H1 (cell line): ENCODE measurements around the gene UNC5B. TPM values are rescaled to one million over a fixed set of nuclear protein-coding genes. Genes with fewer than 3 reads are reported as not detected.

ENCODE experiments used
- CTCF ChIA-PET: fragments of 300-600 bp; sonication (Branson Sonifier 250); formaldehyde crosslinking; loops from one replicate; lab custom pipeline; 2021; ENCODE audit not compliant: partially characterized antibody; lab: Charles Lee
- POLR2A ChIA-PET: fragments of 300-600 bp; sonication (Branson Sonifier 250); formaldehyde crosslinking; loops from one replicate; lab custom pipeline; 2021; ENCODE audit warnings: inconsistent platforms; ENCODE audit not compliant: partially characterized antibody; lab: Charles Lee
- DNase-seq, 2 experiments: peaks; one replicate each; pipeline versions ENCODE4 v3.0.0 to v3.0.0-alpha.2; 2010 to 2022; ENCODE audit warnings: low spot score in 2 of 2, low read depth in 1 of 2, mixed read lengths in 1 of 2
- FAIRE-seq: peaks from 2 replicates; lab custom pipeline; 2011; peaks lifted over from hg19 to GRCh38; lab: Jason Lieb, UNC
- H2AFZ ChIP-seq: 2 replicates; pipeline ENCODE4 v1.8.1; 2012; ENCODE audit warnings: low read length, inconsistent platforms
- H2AK5ac ChIP-seq: 2 replicates; pipeline ENCODE4 v1.6.1; 2013; ENCODE audit warnings: low read depth, low read length
- H2BK120ac ChIP-seq: replicated peaks from 2 replicates; pipeline ENCODE3; 2013; ENCODE audit warnings: low read depth, low read length, inconsistent platforms
- H2BK12ac ChIP-seq: 2 replicates; pipeline ENCODE4 v1.6.1; 2013; ENCODE audit warnings: low read depth, low read length
- H2BK15ac ChIP-seq: 2 replicates; pipeline ENCODE4 v1.6.1; 2013; ENCODE audit warnings: low read length
- H2BK20ac ChIP-seq: 2 replicates; pipeline ENCODE4 v1.6.1; 2013; ENCODE audit warnings: low read length
- H2BK5ac ChIP-seq: 2 replicates; pipeline ENCODE4 v1.6.1; 2013; ENCODE audit warnings: low read depth, low read length
- H3K14ac ChIP-seq: 2 replicates; pipeline ENCODE4 v1.6.1; 2013; ENCODE audit warnings: inconsistent platforms; ENCODE audit not compliant: insufficient read length
- H3K18ac ChIP-seq: 2 replicates; pipeline ENCODE4 v1.6.1; 2013; ENCODE audit warnings: low read length; ENCODE audit errors: extremely low read depth
- H3K23ac ChIP-seq: 2 replicates; pipeline ENCODE4 v1.6.1; 2013; ENCODE audit warnings: inconsistent platforms; ENCODE audit not compliant: insufficient read length
- H3K23me2 ChIP-seq: 2 replicates; pipeline ENCODE4 v1.6.1; 2013; ENCODE audit warnings: low read depth, low read length
- H3K27ac ChIP-seq: 2 replicates; pipeline ENCODE4 v1.6.1; 2011; ENCODE audit warnings: low read depth, low read length, inconsistent platforms
- H3K27me3 ChIP-seq, 4 experiments: replicated peaks in 1 of 4; 1 replicate in 1 of 4; 2 replicates in 3 of 4; pipeline versions ENCODE4 v1.6.1 to v1.8.1; 2011 to 2013; ENCODE audit warnings: low read length in 3 of 4, mild to moderate bottlenecking in 3 of 4, inconsistent platforms in 2 of 4, mixed read lengths in 2 of 4, moderate library complexity in 1 of 4; ENCODE audit not compliant: control insufficient read depth in 3 of 4, insufficient read depth in 3 of 4; ENCODE audit errors: extremely low read depth in 1 of 4
- H3K36me3 ChIP-seq, 4 experiments: 2 replicates each; pipeline versions ENCODE4 v1.6.1 to v1.8.1; 2011 to 2013; ENCODE audit warnings: mild to moderate bottlenecking in 4 of 4, low read length in 3 of 4, moderate library complexity in 2 of 4, control low read depth in 1 of 4, inconsistent platforms in 1 of 4; ENCODE audit not compliant: insufficient read depth in 4 of 4, control insufficient read depth in 2 of 4
- H3K4ac ChIP-seq: replicated peaks from 2 replicates; pipeline ENCODE3; 2013; ENCODE audit warnings: low read length, low read depth, mixed read lengths, inconsistent platforms; ENCODE audit not compliant: insufficient read length
- H3K4me1 ChIP-seq, 4 experiments: replicated peaks in 1 of 4; 1 replicate in 1 of 4; 2 replicates in 3 of 4; pipeline versions ENCODE4 v1.6.1 to v1.8.1; 2011 to 2013; ENCODE audit warnings: low read length in 3 of 4, inconsistent platforms in 2 of 4, mixed read lengths in 1 of 4; ENCODE audit not compliant: insufficient read depth in 4 of 4, control insufficient read depth in 3 of 4
- H3K4me2 ChIP-seq, 2 experiments: 2 replicates each; pipeline versions ENCODE4 v1.6.1 to v1.8.1; 2011 to 2013; ENCODE audit warnings: low read depth in 2 of 2, low read length in 2 of 2, control low read depth in 1 of 2, inconsistent platforms in 1 of 2, mild to moderate bottlenecking in 1 of 2; ENCODE audit not compliant: insufficient read depth in 1 of 2
- H3K4me3 ChIP-seq, 4 experiments: fragments of 200-600, 300-600 bp in 1 of 4; sonication (generic), shearing (Covaris generic), sonication (Bioruptor Twin) in 1 of 4; 2 replicates each; pipeline versions ENCODE4 v1.5.1 to v1.8.1; 2011 to 2016; ENCODE audit warnings: low read length in 4 of 4, low read depth in 3 of 4, control low read depth in 2 of 4, inconsistent platforms in 2 of 4, mild to moderate bottlenecking in 2 of 4, mixed read lengths in 1 of 4, moderate library complexity in 1 of 4; ENCODE audit not compliant: insufficient read depth in 2 of 4; ENCODE audit errors: extremely low read depth in 1 of 4
- H3K56ac ChIP-seq: replicated peaks from 2 replicates; pipeline ENCODE3; 2013; ENCODE audit warnings: low read depth, mild to moderate bottlenecking, mixed read lengths, low read length, inconsistent platforms; ENCODE audit not compliant: insufficient read length
- H3K79me1 ChIP-seq: 2 replicates; pipeline ENCODE4 v1.6.1; 2013; ENCODE audit warnings: low read depth, low read length, control low read depth
- H3K79me2 ChIP-seq, 2 experiments: 2 replicates each; pipeline versions ENCODE4 v1.6.1 to v1.8.1; 2012 to 2013; ENCODE audit warnings: low read length in 2 of 2, mild to moderate bottlenecking in 2 of 2, inconsistent platforms in 1 of 2; ENCODE audit not compliant: insufficient read depth in 2 of 2, control insufficient read depth in 1 of 2
- H3K9ac ChIP-seq, 4 experiments: replicated peaks in 1 of 4; 1 replicate in 1 of 4; 2 replicates in 3 of 4; pipeline versions ENCODE4 v1.6.1 to v1.8.1; 2011 to 2013; ENCODE audit warnings: low read depth in 3 of 4, low read length in 3 of 4, control low read depth in 2 of 4, mild to moderate bottlenecking in 2 of 4, moderate library complexity in 2 of 4, inconsistent platforms in 1 of 4; ENCODE audit errors: extremely low read depth in 1 of 4
- H3K9me3 ChIP-seq, 2 experiments: 2 replicates each; pipeline versions ENCODE4 v1.6.1 to v1.8.1; 2012 to 2013; ENCODE audit warnings: mild to moderate bottlenecking in 2 of 2, moderate library complexity in 2 of 2, control low read depth in 1 of 2, inconsistent platforms in 1 of 2, low read depth in 1 of 2, low read length in 1 of 2, mixed read lengths in 1 of 2; ENCODE audit not compliant: insufficient read depth in 2 of 2
- H4K20me1 ChIP-seq, 2 experiments: replicated peaks in 1 of 2; 2 replicates each; pipeline versions ENCODE3 to v1.8.1; 2011 to 2013; ENCODE audit warnings: inconsistent platforms in 2 of 2, low read length in 2 of 2, mild to moderate bottlenecking in 1 of 2; ENCODE audit not compliant: insufficient read depth in 2 of 2, control insufficient read depth in 1 of 2
- H4K5ac ChIP-seq: 2 replicates; pipeline ENCODE4 v1.6.1; 2013; ENCODE audit warnings: low read length, low read depth, mixed read lengths, inconsistent platforms; ENCODE audit not compliant: insufficient read length
- H4K8ac ChIP-seq: 2 replicates; pipeline ENCODE4 v1.8.0; 2013; ENCODE audit warnings: mild to moderate bottlenecking, moderate library complexity, low read length, inconsistent platforms; ENCODE audit not compliant: insufficient read depth; ENCODE audit errors: extremely low read depth
- H4K91ac ChIP-seq: replicated peaks from 2 replicates; pipeline ENCODE3; 2013; ENCODE audit warnings: low read length, mixed read lengths, inconsistent platforms; ENCODE audit not compliant: insufficient read length
- ASH2L ChIP-seq: fragments of 200-600, 300-600 bp; sonication (generic); IDR thresholded peaks from one replicate; pipeline ENCODE4 v1.7.1; 2017; ENCODE audit warnings: low read length
- ATF2 ChIP-seq: IDR thresholded peaks from 2 replicates; pipeline ENCODE4 v1.6.1; 2012; ENCODE audit warnings: low read length, inconsistent platforms
- BACH1 ChIP-seq: IDR thresholded peaks from 2 replicates; pipeline ENCODE4 v1.6.1; 2012; ENCODE audit warnings: low read length, improper control_type of control experiment
- CREB1 ChIP-seq: IDR thresholded peaks from 2 replicates; pipeline ENCODE4 v1.6.1; 2012; ENCODE audit warnings: inconsistent platforms
- HDAC6 ChIP-seq: IDR thresholded peaks from one replicate; pipeline ENCODE4 v1.7.1; 2012; ENCODE audit warnings: low read depth, mild to moderate bottlenecking, inconsistent platforms, low read length, moderate library complexity
- JUND ChIP-seq: IDR thresholded peaks from 2 replicates; pipeline ENCODE4 v1.6.1; 2011; ENCODE audit warnings: mild to moderate bottlenecking, improper control_type of control experiment, low read length
- KDM1A ChIP-seq: fragments of 200-600, 300-600 bp; sonication (generic); IDR thresholded peaks from 2 replicates; pipeline ENCODE4 v1.7.1; 2016; ENCODE audit warnings: mild to moderate bottlenecking, low read length, borderline replicate concordance
- NANOG ChIP-seq: IDR thresholded peaks from 2 replicates; pipeline ENCODE4 v1.6.1; 2011; ENCODE audit warnings: low read length, low read depth, mild to moderate bottlenecking, inconsistent platforms; ENCODE audit not compliant: insufficient read depth, poor library complexity, severe bottlenecking
- TBP ChIP-seq: IDR thresholded peaks from 2 replicates; pipeline ENCODE4 v1.6.1; 2011; ENCODE audit warnings: low read depth, low read length, improper control_type of control experiment
- TCF12 ChIP-seq: IDR thresholded peaks from 2 replicates; pipeline ENCODE4 v1.6.1; 2011; ENCODE audit warnings: low read depth, mild to moderate bottlenecking, low read length
- TEAD4 ChIP-seq: IDR thresholded peaks from 2 replicates; pipeline ENCODE4 v1.6.1; 2012; ENCODE audit warnings: low read depth, low read length, inconsistent platforms, mixed read lengths
- YY1 ChIP-seq: IDR thresholded peaks from 2 replicates; pipeline ENCODE4 v1.6.1; 2011; ENCODE audit warnings: low read depth, mild to moderate bottlenecking, low read length
- WGBS, 2 experiments: shearing (Covaris generic) in 1 of 2; methylation state at CpG; one replicate each; pipeline versions ENCODE4 v1.1.6 to v1.1.7; 2013 to 2015; ENCODE audit warnings: low lambda C conversion rate in 2 of 2, mixed read lengths in 2 of 2, inconsistent platforms in 1 of 2, low coverage in 1 of 2, missing lambda C conversion rate in 1 of 2; ENCODE audit not compliant: insufficient replicate concordance in 2 of 2, insufficient coverage in 1 of 2, insufficient read length in 1 of 2; ENCODE audit errors: extremely low coverage in 1 of 2, missing lambda C conversion rate in 1 of 2; 5-methylcytosine and 5-hydroxymethylcytosine counted together
- polyA plus RNA-seq, 7 experiments: library from polyadenylated mRNA; depleted of rRNA in 3 of 7; stranded (reverse) in 5 of 7; unstranded in 2 of 7; fragments of >200 nt in 5 of 7; fragments of 200-250 nt in 2 of 7; gene quantifications; 1 replicate in 5 of 7; 2 replicates in 1 of 7; 4 replicates in 1 of 7; pipeline versions ENCODE4 v1.2.1 to v1.2.3, GENCODE V29; 2011 to 2013; ENCODE audit warnings: missing spikeins in 2 of 7, mixed read lengths in 2 of 7
- total RNA-seq: library from RNA; stranded (reverse); fragmentation: NEBNext Ultra II Directional; extraction: Animal tissue kit (Norgen Biotek cat#: 25700); gene quantifications from 2 replicates; pipeline ENCODE4 v1.2.1, GENCODE V29; 2021

Gene UNC5B
- total and polyA plus RNA-seq, 2 of the 8 experiments (the other 6 are each of a cell fraction or from before 2014, with no cell fraction given): 27.9 to 31.8 TPM

- Histone ChIP-seq H2AFZ (peak overlapping the region; percentile 99), H3K18ac (peak overlapping the region; percentile 95), H2BK15ac (peak overlapping the region; percentile 81), H2BK20ac (no peak overlapping the region), H2BK120ac (peak overlapping the region; percentile 36), H2AK5ac (no peak overlapping the region), H3K23me2 (no peaks in the 10 kb centered on the region), H3K79me2 (no peaks in the 10 kb centered on the region), H3K27me3 (peaks cover 0 to 12% (median 3%) of the 10 kb centered on the region in 4 experiments; a peak in 4 of 7 replicates), H3K14ac (no peak overlapping the region), H4K5ac (peak overlapping the region; percentile 58), H3K9me3 (no peaks in the 10 kb centered on the region), H3K56ac (no peak overlapping the region), H4K91ac (peak overlapping the region; percentile 83), H2BK12ac (peak overlapping the region; percentile 50; the same call in 1 of the 2 replicates), H4K8ac (peak overlapping the region; percentile 78), H4K20me1 (no peaks in the 10 kb centered on the region), H3K36me3 (no peaks in the 10 kb centered on the region), H3K4me2 (peak overlapping the region; percentile 35 to 64; a peak in 3 of 4 replicates), H3K79me1 (no peaks in the 10 kb centered on the region), H3K23ac (no peak overlapping the region), H3K4ac (no peak overlapping the region), H3K4me1 (peaks cover 2 to 7% (median 3%) of the 10 kb centered on the region in 4 experiments; a peak in 4 of 7 replicates), H3K27ac (no peak overlapping the region), H3K4me3 (peak overlapping the region; percentile 5 to 55 (median 18); a peak in 4 of 8 replicates), H3K9ac (no peak overlapping the region), H2BK5ac (no peak overlapping the region; the same call in 1 of the 2 replicates)
- POLR2A ChIA-PET: interaction anchor here (1.0 to 1.4 kb wide), 2 partner anchors 8 to 12 kb away, joined by 3 read pairs; no protein-coding TSS in a partner anchor
- CTCF ChIA-PET: interaction anchor here (0.7 to 22.4 kb wide), 51 partner anchors 11 to 1376 kb away, joined by 3 to 401 read pairs (median 5); no protein-coding TSS in a partner anchor
- DNase-seq (peak in 1 of 2 experiments; percentile 63), FAIRE-seq (no peak)
- 49% methylated on average over 11 of the region's 11 CpGs; no CpG with 5 or more reads in 1 of the 2 experiments for WGBS, 2 experiments
- no peak for TF ChIP-seq HDAC6
- no peak for TF ChIP-seq ATF2
- no peak for TF ChIP-seq YY1
- no peak for TF ChIP-seq TEAD4
- TF ChIP-seq ASH2L: peak; percentile 8
- TF ChIP-seq KDM1A: peak; percentile 48; the same call in 1 of the 2 replicates
- no peak for TF ChIP-seq NANOG
- TF ChIP-seq TBP: no peak
- no peak for TF ChIP-seq JUND
- no peak for TF ChIP-seq TCF12
- TF ChIP-seq BACH1: no peak
- no peak for TF ChIP-seq CREB1
Measured at GRCh38 chr10:71314694-71315225, 102.4 kb downstream of the UNC5B start.
